Natural killer cell (primary cell): ENCODE measurements around the gene CNOT1. TPM values are rescaled to one million over a fixed set of nuclear protein-coding genes. Genes with fewer than 3 reads are reported as not detected.
"Not testable (repeated sequence)": the region's sequence is repeated elsewhere in the genome, so short reads cannot be mapped to it uniquely, and the experiment has no call there.

Source experiments
- ATAC-seq, 3 donors: fragments of 150-1000 bp in 2 of 3; fragments of 200-7000 bp in 1 of 3; cut with Tn5 transposase; 1 replicate in 1 of 3; 2 replicates in 2 of 3; pipeline ENCODE4 v1.10.0; 2021; ENCODE audit warnings: mild to moderate bottlenecking in 2 of 3, moderate library complexity in 2 of 3
- DNase-seq, 2 donors: peaks; one replicate each; pipeline versions ENCODE4 v3.0.0 to v3.0.0-alpha.2; 2013 to 2021; ENCODE audit warnings: mixed read lengths in 1 of 2
- H3K27ac ChIP-seq: one replicate; pipeline ENCODE4 v1.5.1; 2013; ENCODE audit warnings: mild to moderate bottlenecking, low read length
- H3K27me3 ChIP-seq: one replicate; pipeline ENCODE4 v1.6.1; 2013; ENCODE audit warnings: low read length; ENCODE audit not compliant: control insufficient read depth, insufficient read depth
- H3K36me3 ChIP-seq: one replicate; pipeline ENCODE4 v1.6.1; 2013; ENCODE audit warnings: low read length; ENCODE audit not compliant: control insufficient read depth, insufficient read depth
- H3K4me1 ChIP-seq: one replicate; pipeline ENCODE4 v1.6.1; 2013; ENCODE audit warnings: low read length; ENCODE audit not compliant: control insufficient read depth, insufficient read depth
- H3K4me3 ChIP-seq: one replicate; pipeline ENCODE4 v1.5.1; 2013; ENCODE audit warnings: low read length
- H3K9me3 ChIP-seq: one replicate; pipeline ENCODE4 v1.6.1; 2013; ENCODE audit warnings: low read length; ENCODE audit not compliant: control insufficient read depth, insufficient read depth
- H3K27ac Mint-ChIP-seq, 2 donors: one replicate each; pipeline ENCODE4 v1.8.0; 2022; ENCODE audit warnings: mild to moderate bottlenecking in 2 of 2, mixed read lengths in 2 of 2, moderate library complexity in 1 of 2
- H3K27me3 Mint-ChIP-seq, 2 donors: one replicate each; pipeline ENCODE4 v1.8.0; 2022; ENCODE audit warnings: low read depth in 2 of 2, mixed read lengths in 2 of 2
- H3K36me3 Mint-ChIP-seq: one replicate; pipeline ENCODE4 v1.8.0; 2022; ENCODE audit warnings: mixed read lengths
- H3K4me1 Mint-ChIP-seq, 2 donors: one replicate each; pipeline ENCODE4 v1.8.0; 2022; ENCODE audit warnings: mixed read lengths in 2 of 2
- H3K4me3 Mint-ChIP-seq: one replicate; pipeline ENCODE4 v1.8.0; 2022; ENCODE audit warnings: mild to moderate bottlenecking, moderate library complexity, mixed read lengths
- H3K9me3 Mint-ChIP-seq, 2 donors: one replicate each; pipeline ENCODE4 v1.8.0; 2022; ENCODE audit warnings: mixed read lengths in 2 of 2
- WGBS: methylation state at CpG from one replicate; pipeline ENCODE4 v1.1.7; 2013; ENCODE audit warnings: missing lambda C conversion rate; ENCODE audit not compliant: insufficient coverage; 5-methylcytosine and 5-hydroxymethylcytosine counted together
- intact Hi-C: fragments of 100-400 bp; cut with micrococcal nuclease; formaldehyde crosslinking; loops from one replicate; pipeline ENCODE4 v1.14.2; 2022
- total RNA-seq, 4 donors: library from RNA; stranded (reverse); fragments of 120-200 nt in 1 of 4; gene quantifications; one replicate each; pipeline versions ENCODE4 v1.2.3 to v1.2.4, GENCODE V29; 2013 to 2022
- TF ChIP-seq, protein P1 (sequence below): fragments of 200-600 bp; IDR thresholded peaks from one replicate; pipeline ENCODE4 v1.8.0; 2022; ENCODE audit warnings: antibody characterized with exemption

CNOT1 gene
- total RNA-seq, 3 donors from 2014 or later (not counting 1 experiment from before 2014, with no cell fraction given), result 242 to 275 (median 249) TPM

DNA sequence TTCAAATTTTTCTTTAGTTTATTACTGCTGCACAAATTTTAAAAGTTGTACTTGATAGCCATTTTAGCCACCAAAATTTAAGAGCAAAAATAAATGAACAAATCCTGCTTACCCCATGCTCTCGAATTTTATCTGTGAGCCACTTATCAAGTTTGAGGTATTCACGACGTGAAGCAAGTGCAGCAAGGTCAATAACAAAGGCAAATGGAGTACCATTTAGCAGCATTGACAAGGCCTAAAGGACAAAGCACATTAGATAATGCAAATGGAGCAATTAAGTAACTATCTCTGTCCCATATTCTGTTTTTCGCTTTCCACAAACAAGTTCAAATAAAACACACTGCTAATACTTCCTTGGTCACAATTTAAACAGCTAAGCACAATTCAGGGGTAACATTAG, 54.7 kb downstream of the CNOT1 start:
- no peaks in the 10 kb centered on the region for H3K9me3 ChIP-seq
- no peak for ATAC-seq
- H3K27ac ChIP-seq, result no peak overlapping the region
- H3K4me3 ChIP-seq, result no peak overlapping the region
- TF ChIP-seq, protein P1, sequence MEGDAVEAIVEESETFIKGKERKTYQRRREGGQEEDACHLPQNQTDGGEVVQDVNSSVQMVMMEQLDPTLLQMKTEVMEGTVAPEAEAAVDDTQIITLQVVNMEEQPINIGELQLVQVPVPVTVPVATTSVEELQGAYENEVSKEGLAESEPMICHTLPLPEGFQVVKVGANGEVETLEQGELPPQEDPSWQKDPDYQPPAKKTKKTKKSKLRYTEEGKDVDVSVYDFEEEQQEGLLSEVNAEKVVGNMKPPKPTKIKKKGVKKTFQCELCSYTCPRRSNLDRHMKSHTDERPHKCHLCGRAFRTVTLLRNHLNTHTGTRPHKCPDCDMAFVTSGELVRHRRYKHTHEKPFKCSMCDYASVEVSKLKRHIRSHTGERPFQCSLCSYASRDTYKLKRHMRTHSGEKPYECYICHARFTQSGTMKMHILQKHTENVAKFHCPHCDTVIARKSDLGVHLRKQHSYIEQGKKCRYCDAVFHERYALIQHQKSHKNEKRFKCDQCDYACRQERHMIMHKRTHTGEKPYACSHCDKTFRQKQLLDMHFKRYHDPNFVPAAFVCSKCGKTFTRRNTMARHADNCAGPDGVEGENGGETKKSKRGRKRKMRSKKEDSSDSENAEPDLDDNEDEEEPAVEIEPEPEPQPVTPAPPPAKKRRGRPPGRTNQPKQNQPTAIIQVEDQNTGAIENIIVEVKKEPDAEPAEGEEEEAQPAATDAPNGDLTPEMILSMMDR, result no peak
- WGBS, result 97% methylated on average over 4 of the region's 4 CpGs
- H3K4me1 ChIP-seq, result no peaks in the 10 kb centered on the region
- intact Hi-C loops, result no loop called here
- no peaks in the 10 kb centered on the region for H3K27me3 Mint-ChIP-seq
- no peaks in the 10 kb centered on the region for H3K9me3 Mint-ChIP-seq
- no peak for DNase-seq
- no peak overlapping the region for H3K4me3 Mint-ChIP-seq
- H3K36me3 Mint-ChIP-seq, result peaks cover 44% of the 10 kb centered on the region
- peak overlapping the region; percentile 45 to 48 for H3K27ac Mint-ChIP-seq
- H3K36me3 ChIP-seq, result peaks cover 86% of the 10 kb centered on the region
- no peaks in the 10 kb centered on the region for H3K4me1 Mint-ChIP-seq
- no peaks in the 10 kb centered on the region for H3K27me3 ChIP-seq

DNA sequence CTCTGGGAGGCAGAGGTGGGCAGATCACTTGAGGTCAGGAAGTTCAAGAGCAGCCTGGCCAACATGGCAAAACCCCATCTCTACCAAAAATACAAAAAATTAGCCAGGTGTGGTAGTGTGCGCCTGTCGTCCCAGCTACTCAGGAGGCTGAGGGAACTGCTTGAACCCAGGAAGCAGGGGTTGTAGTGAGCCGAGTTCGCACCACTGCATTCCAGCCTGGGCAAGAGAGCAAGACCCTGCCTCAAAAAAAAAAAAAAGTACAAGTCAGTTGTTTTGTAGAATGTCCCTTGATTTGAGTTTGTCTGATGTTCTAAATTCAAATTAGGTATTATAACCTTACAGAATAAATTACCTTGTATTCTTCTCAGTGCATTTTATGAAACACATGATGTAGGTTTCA, 63.9 kb downstream of the CNOT1 start:
- DNase-seq, H3K27ac ChIP-seq, ATAC-seq, H3K27ac Mint-ChIP-seq, H3K27me3 ChIP-seq, H3K4me1 ChIP-seq, H3K4me3 ChIP-seq, H3K27me3 Mint-ChIP-seq, H3K4me3 Mint-ChIP-seq, H3K36me3 Mint-ChIP-seq, H3K9me3 ChIP-seq, H3K9me3 Mint-ChIP-seq, intact Hi-C loops: not testable (repeated sequence)
- H3K36me3 ChIP-seq, result peaks cover 64% of the 10 kb centered on the region
- H3K4me1 Mint-ChIP-seq, result peaks cover 0 to 14% of the 10 kb centered on the region in 2 donors
- WGBS, result 99% methylated on average over 4 of the region's 4 CpGs

DNA sequence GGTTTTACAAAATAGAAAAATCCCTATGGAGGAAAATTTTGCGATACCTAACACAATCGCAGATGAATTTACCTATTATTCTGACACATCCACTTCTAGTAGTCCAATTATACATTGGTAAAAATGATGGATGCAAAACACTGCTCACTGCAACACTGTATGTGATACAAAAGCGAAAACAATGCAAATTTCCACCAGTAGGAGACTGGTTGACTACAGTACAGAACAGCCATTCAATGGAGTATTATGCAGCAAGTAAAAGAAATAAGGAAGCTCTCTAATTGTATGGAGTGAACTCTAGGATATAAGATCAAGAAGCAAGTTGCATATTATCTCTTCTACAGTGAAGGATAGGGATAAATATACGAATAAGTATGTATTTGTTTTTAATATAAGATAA, 65.9 kb downstream of the CNOT1 start:
- peaks cover 67% of the 10 kb centered on the region for H3K36me3 ChIP-seq
- Mint-ChIP-seq H3K4me1 (peaks cover 4 to 8% of the 10 kb centered on the region in 2 donors), H3K27ac (peak overlapping the region; percentile 19 to 47), H3K4me3 (no peak overlapping the region), H3K9me3 (no peaks in the 10 kb centered on the region), H3K27me3 (no peaks in the 10 kb centered on the region), H3K36me3 (no peaks in the 10 kb centered on the region)
- no peak overlapping the region for H3K4me3 ChIP-seq
- TF ChIP-seq, protein P1, result no peak
- intact Hi-C loops, result no loop called here
- no peak for ATAC-seq
- WGBS, result no CpG with 5 or more reads among the region's 4 CpGs
- H3K9me3 ChIP-seq, result no peaks in the 10 kb centered on the region
- DNase-seq, result no peak
- H3K4me1 ChIP-seq, result no peaks in the 10 kb centered on the region
- no peak overlapping the region for H3K27ac ChIP-seq
- H3K27me3 ChIP-seq, result no peaks in the 10 kb centered on the region

DNA sequence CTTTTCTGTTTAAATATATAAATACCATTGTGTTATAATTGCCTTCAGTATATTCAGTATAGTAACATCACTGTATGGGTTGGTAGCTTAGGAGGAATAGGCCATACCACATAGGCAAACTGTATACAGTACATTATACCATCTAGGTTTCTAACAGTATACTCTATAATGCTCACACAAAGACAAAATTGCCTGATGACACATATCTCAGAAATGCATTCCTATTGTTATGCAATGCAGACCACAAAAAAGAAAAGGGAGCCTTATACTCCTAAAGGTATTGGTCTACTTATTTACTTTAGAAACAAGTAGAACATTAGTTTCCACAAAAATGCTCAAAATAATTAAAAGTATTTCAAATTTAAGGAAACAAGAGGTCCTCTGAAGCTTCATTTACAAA, 66.4 kb downstream of the CNOT1 start:
- Histone ChIP-seq H3K27ac (no peak overlapping the region), H3K9me3 (no peaks in the 10 kb centered on the region), H3K4me1 (no peaks in the 10 kb centered on the region), H3K36me3 (peaks cover 67% of the 10 kb centered on the region), H3K4me3 (no peak overlapping the region), H3K27me3 (no peaks in the 10 kb centered on the region)
- intact Hi-C loops, result no loop called here
- TF ChIP-seq, protein P1, result no peak
- DNase-seq, result no peak
- no peak for ATAC-seq
- Mint-ChIP-seq H3K4me1 (peaks cover 4 to 11% of the 10 kb centered on the region in 2 donors), H3K36me3 (no peaks in the 10 kb centered on the region), H3K27ac (peak overlapping the region in 1 of 2 donors; percentile 19), H3K4me3 (no peak overlapping the region), H3K27me3 (no peaks in the 10 kb centered on the region), H3K9me3 (no peaks in the 10 kb centered on the region)
